Left lung (tissue), 10 donors: ENCODE measurements around the gene TMEM181. TPM values are rescaled to one million over a fixed set of nuclear protein-coding genes. Genes with fewer than 3 reads are reported as not detected.
A peak's percentile ranks its signal among the peaks of the same experiment; 100 is the strongest.

ENCODE experiments used
- ATAC-seq: fragments of 200-7000 bp; cut with Tn5 transposase; one replicate; pipeline ENCODE4 v1.9.1; 2020; ENCODE audit warnings: moderate library complexity
- DNase-seq, 4 donors: peaks; one replicate each; pipeline ENCODE4 v3.0.0-alpha.2; 2013 to 2020
- H3K27ac ChIP-seq, 2 donors: fragments of 200-600 bp; sonication (generic) in 1 of 2; one replicate each; pipeline versions ENCODE4 v1.5.0 to v1.8.0; 2020 to 2021
- H3K27me3 ChIP-seq, 2 donors: fragments of 200-600 bp; sonication (generic) in 1 of 2; one replicate each; pipeline versions ENCODE4 v1.5.0 to v1.8.0; 2020 to 2021
- H3K36me3 ChIP-seq, 2 donors: fragments of 200-600 bp; sonication (generic) in 1 of 2; one replicate each; pipeline versions ENCODE4 v1.5.0 to v1.8.0; 2020 to 2021
- H3K4me1 ChIP-seq, 2 donors: fragments of 200-600 bp; one replicate each; pipeline ENCODE4 v1.8.0; 2021
- H3K4me3 ChIP-seq, 2 donors: fragments of 200-600 bp; sonication (generic) in 1 of 2; one replicate each; pipeline versions ENCODE4 v1.5.0 to v1.8.0; 2020 to 2021; ENCODE audit warnings: mild to moderate bottlenecking in 1 of 2
- H3K9me3 ChIP-seq, 2 donors: fragments of 200-600 bp; sonication (generic) in 1 of 2; one replicate each; pipeline versions ENCODE4 v1.5.0 to v1.8.0; 2020 to 2021
- CTCF ChIP-seq, 2 donors: fragments of 200-600 bp; sonication (generic) in 1 of 2; IDR thresholded peaks; one replicate each; pipeline versions ENCODE4 v1.5.0 to v1.8.0; 2021; ENCODE audit warnings: antibody characterized with exemption in 2 of 2
- intact Hi-C, 2 donors: fragments of 100-400 bp; cut with DNase I; formaldehyde crosslinking; loops; one replicate each; pipeline versions ENCODE4 v1.11.2 to v1.14.2; 2022
- polyA plus RNA-seq, 6 donors: library from polyadenylated mRNA; unstranded; fragments of 120-200 nt; gene quantifications; one replicate each; pipeline ENCODE4 v1.2.1, GENCODE V29; 2013; ENCODE audit not compliant: insufficient read length in 6 of 6
- total RNA-seq, 2 donors: library from RNA; stranded (reverse); fragmentation: NEBNext Ultra II Directional; extraction: Animal tissue kit (Norgen Biotek cat#: 25700); gene quantifications; one replicate each; pipeline ENCODE4 v1.2.1, GENCODE V29; 2021
- donor health status: DM: no; HTN: yes; CAD: no.
- donor health status: DM: no; HTN: no; CAD: no.

TMEM181 gene
- total and polyA plus RNA-seq, 8 donors: 29.9 to 37.0 (median 31.4) TPM

DNA sequence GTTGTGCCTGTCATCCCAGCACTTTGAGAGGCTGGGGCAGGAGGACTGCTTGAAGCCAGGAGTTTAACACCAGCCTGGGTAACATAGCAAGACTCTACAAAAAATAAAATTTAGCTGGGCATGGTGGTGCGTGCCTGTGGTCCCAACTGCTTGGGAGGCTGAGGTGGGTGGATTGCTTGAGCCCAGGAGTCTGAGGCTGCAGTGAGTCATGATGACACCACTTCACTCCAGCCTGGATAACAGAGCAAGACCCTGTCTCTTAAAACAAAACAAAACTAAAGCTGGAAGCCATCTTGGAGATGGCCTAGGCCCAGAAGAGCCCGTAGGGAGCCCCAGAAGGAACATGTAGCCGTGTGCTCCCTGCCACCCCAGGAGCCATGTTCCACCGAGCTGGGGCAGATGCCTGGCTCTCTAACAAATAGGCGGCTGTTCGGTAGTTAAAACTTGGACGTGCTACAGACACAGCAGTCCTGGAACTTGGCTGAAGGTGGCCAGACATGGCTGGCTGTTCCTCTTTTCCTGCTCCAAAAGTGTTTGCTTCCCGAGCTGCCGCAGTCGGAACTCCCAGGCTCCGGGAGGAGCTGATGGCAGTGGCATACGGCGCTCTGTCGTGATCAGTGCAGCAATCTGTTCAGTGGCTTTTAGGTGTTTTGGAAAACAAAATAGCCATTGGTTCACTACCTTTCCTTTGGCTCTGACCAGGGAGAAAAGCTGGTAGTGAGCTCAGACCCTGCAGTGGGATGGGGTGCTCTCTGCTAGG is 47.7 kb downstream of the TMEM181 start:
- peaks cover 0 to 3% of the 10 kb centered on the region in 2 donors for H3K4me1 ChIP-seq
- no peak overlapping the region for H3K27ac ChIP-seq
- ATAC-seq (no peak), DNase-seq (no peak)
- no peak overlapping the region for H3K4me3 ChIP-seq
- H3K27me3 ChIP-seq: no peaks in the 10 kb centered on the region
- TF ChIP-seq CTCF (IDR thresholded peaks at IDR 0.05): no peak
- intact Hi-C loops: loop anchor here in 1 of 2 donors (10.0 kb wide), 1 partner anchor 383 kb away; no protein-coding TSS in a partner anchor
- peaks cover 0 to 78% of the 10 kb centered on the region in 2 donors for H3K36me3 ChIP-seq
- no peaks in the 10 kb centered on the region for H3K9me3 ChIP-seq

- no peak overlapping the region for H3K4me3 ChIP-seq
- TF ChIP-seq CTCF (IDR thresholded peaks at IDR 0.05): no peak
- H3K36me3 ChIP-seq: peaks cover 0 to 84% of the 10 kb centered on the region in 2 donors
- H3K9me3 ChIP-seq: no peaks in the 10 kb centered on the region
- intact Hi-C loops: loop anchor here in 1 of 2 donors (10.0 kb wide), 1 partner anchor 383 kb away; no protein-coding TSS in a partner anchor
- DNase-seq (no peak), ATAC-seq (no peak)
- no peak overlapping the region for H3K27ac ChIP-seq
- H3K27me3 ChIP-seq: no peaks in the 10 kb centered on the region
- peaks cover 0 to 3% of the 10 kb centered on the region in 2 donors for H3K4me1 ChIP-seq
These were observed 48.3 kb downstream of the TMEM181 start for GRCh38 chr6:158608221-158608620.

DNA sequence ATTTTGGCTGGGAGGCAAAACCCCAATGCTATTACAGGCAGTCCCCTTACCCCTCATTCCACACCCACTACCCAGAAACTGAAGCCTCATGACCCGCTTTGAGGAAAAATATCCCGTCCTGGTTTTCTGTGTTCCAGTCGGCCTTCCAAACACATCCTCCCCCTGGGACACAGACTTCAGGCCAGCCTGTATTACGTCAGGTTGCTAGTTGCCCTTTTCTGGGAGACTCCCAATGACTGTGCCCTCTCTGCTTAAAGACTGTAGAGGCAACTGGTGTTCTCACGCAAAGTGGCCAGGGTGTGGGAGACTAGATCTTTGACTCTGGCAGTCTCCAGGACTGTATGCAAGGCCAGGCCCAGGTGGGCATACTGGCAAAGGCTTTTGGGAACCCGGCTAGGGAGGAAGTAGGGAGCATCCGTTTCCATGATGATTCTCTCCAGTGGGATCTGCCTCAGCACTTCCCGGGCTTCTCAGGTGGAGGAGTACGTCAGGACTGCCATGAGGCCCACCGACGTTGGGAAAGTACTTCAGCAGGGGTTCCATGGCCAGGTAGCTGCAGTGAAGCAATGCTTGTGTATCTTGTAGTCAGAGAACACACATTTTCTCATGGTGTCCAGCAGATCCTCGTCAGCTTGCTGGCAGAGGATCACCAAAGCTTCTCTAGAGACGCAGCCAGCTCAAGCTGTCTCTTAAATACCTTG is 49.7 kb downstream of the TMEM181 start:
- H3K27me3 ChIP-seq: no peaks in the 10 kb centered on the region
- ATAC-seq (no peak), DNase-seq (no peak)
- H3K36me3 ChIP-seq: peaks cover 0 to 86% of the 10 kb centered on the region in 2 donors
- intact Hi-C loops: loop anchor here in 1 of 2 donors (10.0 kb wide), 1 partner anchor 385 kb away; no protein-coding TSS in a partner anchor
- H3K4me3 ChIP-seq: no peak overlapping the region
- H3K4me1 ChIP-seq: peaks cover 0 to 3% of the 10 kb centered on the region in 2 donors
- TF ChIP-seq CTCF (IDR thresholded peaks at IDR 0.05): no peak
- H3K27ac ChIP-seq: no peak overlapping the region
- no peaks in the 10 kb centered on the region for H3K9me3 ChIP-seq

- Histone ChIP-seq H3K9me3 (no peaks in the 10 kb centered on the region), H3K36me3 (peaks cover 0 to 87% of the 10 kb centered on the region in 2 donors), H3K4me3 (no peak overlapping the region), H3K27me3 (no peaks in the 10 kb centered on the region), H3K4me1 (peaks cover 0 to 3% of the 10 kb centered on the region in 2 donors), H3K27ac (no peak overlapping the region)
- DNase-seq (peak in 1 of 4 donors; percentile 10), ATAC-seq (no peak)
- no peak for TF ChIP-seq CTCF (IDR thresholded peaks at IDR 0.05)
- intact Hi-C loops: no loop called here
These were observed 50.6 kb downstream of the TMEM181 start for GRCh38 chr6:158610319-158610968.
